ENCODE data around the gene GRPEL1. TPM values are rescaled to one million over a fixed set of nuclear protein-coding genes. Genes with fewer than 3 reads are reported as not detected.

Gene GRPEL1
- total and polyA plus RNA-seq, 2 of the 8 experiments (the other 6 are each of a cell fraction or from before 2014, with no cell fraction given), result 13.5 to 39.9 TPM

DNA sequence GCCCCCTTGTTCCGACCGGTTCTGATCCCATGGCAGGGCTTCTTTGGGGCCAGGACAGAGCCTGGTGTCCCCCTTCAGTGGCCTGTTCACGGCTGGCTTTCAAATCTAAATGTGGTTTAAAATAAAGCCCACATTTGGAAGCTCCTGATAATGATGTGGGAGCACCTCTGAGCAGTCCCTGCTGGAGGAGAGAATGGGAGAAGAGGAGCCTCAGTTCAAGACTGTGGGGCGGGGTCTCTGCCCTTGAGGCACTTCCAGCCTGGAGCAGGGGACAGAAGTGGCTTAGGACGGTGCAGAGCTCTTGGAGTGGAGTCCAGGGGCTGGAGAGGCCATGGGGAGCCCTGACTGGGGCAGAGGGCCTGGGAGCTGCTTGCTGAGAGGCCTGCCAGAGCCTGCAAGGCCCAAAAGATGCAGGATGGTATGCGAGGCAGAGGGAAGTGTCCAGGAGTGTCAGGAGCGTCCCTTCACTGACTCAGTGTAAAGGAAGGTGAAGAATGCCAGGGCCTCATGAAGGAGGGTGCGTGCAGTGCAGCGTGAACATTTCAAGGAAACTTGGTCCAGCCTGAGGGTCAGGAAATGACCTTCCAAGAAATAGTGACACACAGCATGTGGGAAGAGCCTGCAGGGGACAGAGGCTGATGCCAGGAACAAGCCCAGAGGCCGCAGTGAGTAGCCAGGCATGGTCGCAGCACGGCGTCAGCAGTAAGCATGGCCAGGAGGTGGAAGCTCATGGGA is 45.8 kb downstream of the GRPEL1 start (continued):
- no peak for TF ChIP-seq RAD21 (IDR thresholded peaks at IDR 0.05 in 1 of 2, conservative IDR thresholded peaks at IDR 0.05 in 1 of 2; ENCODE audit: low read depth in 2 of 2, low read length in 2 of 2)
- TF ChIP-seq SRF (IDR thresholded peaks at IDR 0.05; ENCODE audit: low read depth, low read length), result no peak
